H9 (cell line): Measurements from ENCODE around the gene RFT1. TPM values are rescaled to one million over a fixed set of nuclear protein-coding genes. Genes with fewer than 3 reads are reported as not detected.

ENCODE experiments used
- DNase-seq: peaks from one replicate; pipeline ENCODE4 v3.0.0-alpha.2; 2017
- H2AFZ ChIP-seq: one replicate; pipeline ENCODE4 v1.6.1; 2013; ENCODE audit warnings: mild to moderate bottlenecking, low read length, control low read depth, moderate library complexity
- H2AK5ac ChIP-seq: 2 replicates; pipeline ENCODE4 v1.6.1; 2013; ENCODE audit warnings: low read length, control low read depth, mixed read lengths; ENCODE audit not compliant: insufficient read length
- H2BK120ac ChIP-seq: one replicate; pipeline ENCODE4 v1.6.1; 2013; ENCODE audit warnings: low read depth, mild to moderate bottlenecking, low read length, control low read depth, inconsistent platforms; ENCODE audit not compliant: poor library complexity, severe bottlenecking
- H2BK12ac ChIP-seq: 2 replicates; pipeline ENCODE4 v1.6.1; 2013; ENCODE audit warnings: low read length, control low read depth, mixed read lengths, low read depth; ENCODE audit not compliant: insufficient read length
- H2BK15ac ChIP-seq: 2 replicates; pipeline ENCODE4 v1.6.1; 2013; ENCODE audit warnings: low read depth, low read length, control low read depth
- H2BK20ac ChIP-seq: one replicate; pipeline ENCODE4 v1.6.1; 2013; ENCODE audit warnings: low read depth, mild to moderate bottlenecking, low read length, control low read depth, inconsistent platforms; ENCODE audit not compliant: poor library complexity, severe bottlenecking
- H2BK5ac ChIP-seq: 2 replicates; pipeline ENCODE4 v1.6.1; 2013; ENCODE audit warnings: low read length, control low read depth, mixed read lengths; ENCODE audit not compliant: insufficient read length
- H3K14ac ChIP-seq: 2 replicates; pipeline ENCODE4 v1.6.1; 2013; ENCODE audit warnings: low read length, control low read depth; ENCODE audit not compliant: insufficient read depth
- H3K18ac ChIP-seq: 2 replicates; pipeline ENCODE4 v1.6.1; 2013; ENCODE audit warnings: low read depth, mild to moderate bottlenecking, mixed read lengths, low read length, control low read depth; ENCODE audit not compliant: insufficient read length
- H3K23ac ChIP-seq: 2 replicates; pipeline ENCODE4 v1.6.1; 2013; ENCODE audit warnings: low read length, control low read depth, mixed read lengths, low read depth; ENCODE audit not compliant: insufficient read length
- H3K23me2 ChIP-seq: 2 replicates; pipeline ENCODE4 v1.6.1; 2013; ENCODE audit warnings: low read depth, mild to moderate bottlenecking, mixed read lengths, low read length, control low read depth; ENCODE audit not compliant: insufficient read length, poor library complexity, severe bottlenecking
- H3K27ac ChIP-seq: 2 replicates; pipeline ENCODE4 v1.5.1; 2013; ENCODE audit warnings: low read length, control low read depth, mixed read lengths, low read depth; ENCODE audit not compliant: insufficient read length
- H3K27me3 ChIP-seq: 2 replicates; pipeline ENCODE4 v1.6.1; 2013; ENCODE audit warnings: low read length, control low read depth, inconsistent platforms; ENCODE audit not compliant: insufficient read depth
- H3K4ac ChIP-seq: 2 replicates; pipeline ENCODE4 v1.6.1; 2013; ENCODE audit warnings: low read depth, mild to moderate bottlenecking, control low read depth, inconsistent platforms, low read length, moderate library complexity
- H3K4me1 ChIP-seq: 2 replicates; pipeline ENCODE4 v1.6.1; 2013; ENCODE audit warnings: low read length, control low read depth, inconsistent platforms; ENCODE audit not compliant: insufficient read depth
- H3K4me2 ChIP-seq: 2 replicates; pipeline ENCODE4 v1.6.1; 2013; ENCODE audit warnings: low read length, control low read depth, mixed read lengths; ENCODE audit not compliant: insufficient read length, insufficient read depth
- H3K56ac ChIP-seq: 2 replicates; pipeline ENCODE4 v1.6.1; 2013; ENCODE audit warnings: low read depth, mild to moderate bottlenecking, mixed read lengths, low read length, control low read depth; ENCODE audit not compliant: insufficient read length
- H3K79me1 ChIP-seq: 2 replicates; pipeline ENCODE4 v1.6.1; 2013; ENCODE audit warnings: low read depth, mild to moderate bottlenecking, moderate library complexity, low read length, control low read depth, inconsistent platforms; ENCODE audit not compliant: insufficient read depth, poor library complexity, severe bottlenecking
- H3K79me2 ChIP-seq: 2 replicates; pipeline ENCODE4 v1.6.1; 2013; ENCODE audit warnings: low read length, control low read depth, inconsistent platforms; ENCODE audit not compliant: insufficient read depth
- H3K9ac ChIP-seq: 2 replicates; pipeline ENCODE4 v1.6.1; 2013; ENCODE audit warnings: low read length, control low read depth, mixed read lengths; ENCODE audit not compliant: insufficient read length; ENCODE audit errors: extremely low read depth
- H3K9me3 ChIP-seq: one replicate; pipeline ENCODE4 v1.6.1; 2013; ENCODE audit warnings: low read depth, low read length, inconsistent platforms; ENCODE audit not compliant: control insufficient read depth
- H3T11ph ChIP-seq: one replicate; pipeline ENCODE4 v1.6.1; 2013; ENCODE audit warnings: mild to moderate bottlenecking, low read length, control low read depth, inconsistent platforms
- H4K20me1 ChIP-seq: one replicate; pipeline ENCODE4 v1.6.1; 2013; ENCODE audit not compliant: control insufficient read depth, insufficient read length, insufficient read depth
- H4K5ac ChIP-seq: 2 replicates; pipeline ENCODE4 v1.6.1; 2013; ENCODE audit warnings: low read depth, mild to moderate bottlenecking, mixed read lengths, low read length, control low read depth; ENCODE audit not compliant: insufficient read length
- H4K8ac ChIP-seq: replicated peaks from 2 replicates; pipeline ENCODE4 v1.6.1; 2013; ENCODE audit warnings: low read length, control low read depth, mixed read lengths, low read depth; ENCODE audit not compliant: insufficient read length
- H4K91ac ChIP-seq: 2 replicates; pipeline ENCODE4 v1.6.1; 2013; ENCODE audit warnings: low read depth, mild to moderate bottlenecking, moderate library complexity, mixed read lengths, low read length, control low read depth; ENCODE audit not compliant: insufficient read length
- H3K27ac Mint-ChIP-seq, 3 experiments: 2 replicates in 2 of 3; 3 replicates in 1 of 3; pipeline ENCODE4 v1.8.0; 2020 to 2021; ENCODE audit warnings: mixed read lengths in 3 of 3, mild to moderate bottlenecking in 1 of 3, moderate library complexity in 1 of 3
- H3K27me3 Mint-ChIP-seq: 2 replicates; pipeline ENCODE4 v1.8.0; 2021; ENCODE audit warnings: low read depth, mild to moderate bottlenecking, moderate library complexity, mixed read lengths
- H3K36me3 Mint-ChIP-seq, 3 experiments: 2 replicates in 2 of 3; 3 replicates in 1 of 3; pipeline ENCODE4 v1.8.0; 2020 to 2021; ENCODE audit warnings: low read depth in 3 of 3, mixed read lengths in 3 of 3; ENCODE audit not compliant: insufficient read depth in 1 of 3
- H3K4me1 Mint-ChIP-seq, 2 experiments: 2 replicates each; pipeline ENCODE4 v1.8.0; 2020; ENCODE audit warnings: mixed read lengths in 2 of 2
- H3K4me3 Mint-ChIP-seq, 2 experiments: 2 replicates in 1 of 2; 3 replicates in 1 of 2; pipeline ENCODE4 v1.8.0; 2020 to 2021; ENCODE audit warnings: mild to moderate bottlenecking in 2 of 2, mixed read lengths in 2 of 2, moderate library complexity in 1 of 2
- H3K9me3 Mint-ChIP-seq, 2 experiments: 2 replicates in 1 of 2; 3 replicates in 1 of 2; pipeline ENCODE4 v1.8.0; 2020; ENCODE audit warnings: mild to moderate bottlenecking in 2 of 2, mixed read lengths in 2 of 2, moderate library complexity in 1 of 2
- CTCF ChIP-seq: fragments of 200-600 bp; sonication (generic); conservative IDR thresholded peaks from 3 replicates; pipeline ENCODE4 v1.8.0; 2021; ENCODE audit warnings: antibody characterized with exemption, mild to moderate bottlenecking
- WGBS: extraction: QIAGEN DNeasy Blood & Tissue Kit; methylation state at CpG from one replicate; pipeline ENCODE4 v1.1.7; 2013; ENCODE audit warnings: missing lambda C conversion rate, low lambda C conversion rate, mixed read lengths; ENCODE audit not compliant: insufficient read length; ENCODE audit errors: extremely low coverage; 5-methylcytosine and 5-hydroxymethylcytosine counted together
- long read RNA-seq: library from polyadenylated mRNA; unstranded; transcript quantifications from one replicate; pipeline ENCODE4 v2.0.0, GENCODE V29; 2020
- total RNA-seq: library from RNA; stranded (reverse); gene quantifications from 2 replicates; pipeline ENCODE4 v1.2.1, GENCODE V29; 2021

RFT1 gene
- total RNA-seq, result 24.1 and 26.2 TPM in 2 replicates
- long read RNA-seq, full-length matches to known transcripts, result 287 of 341 reads
- long read RNA-seq, partial matches to known transcripts, result 6 of 341 reads
- long read RNA-seq, other reads (novel, unspliced or antisense), result 48 of 341 reads

- H3K4me3 Mint-ChIP-seq, result peak within 1 kb of the TSS; percentile 96 to 97
- Histone ChIP-seq H3K23me2 (peaks cover 6% of the 10 kb centered on the region), H3K27ac (no peak within 1 kb of the TSS), H3K79me1 (peaks cover 3% of the 10 kb centered on the region), H3K79me2 (peaks cover 2% of the 10 kb centered on the region; the same call in 1 of the 2 replicates), H2BK120ac (no peak within 1 kb of the TSS), H4K91ac (no peak within 1 kb of the TSS), H2BK20ac (no peak within 1 kb of the TSS), H3K23ac (no peak within 1 kb of the TSS), H2AK5ac (no peak within 1 kb of the TSS), H3K4ac (no peak within 1 kb of the TSS), H3K27me3 (no peaks in the 10 kb centered on the region), H2BK12ac (no peak within 1 kb of the TSS), H2BK15ac (no peak within 1 kb of the TSS), H3K9ac (peak within 1 kb of the TSS; percentile 82), H3K14ac (peak within 1 kb of the TSS; percentile 83), H3K18ac (peak within 1 kb of the TSS; percentile 47), H3T11ph (no peak within 1 kb of the TSS), H4K5ac (no peak within 1 kb of the TSS), H3K4me2 (peak within 1 kb of the TSS; percentile 82), H2AFZ (no peak within 1 kb of the TSS), H3K9me3 (no peaks in the 10 kb centered on the region), H4K20me1 (no peaks in the 10 kb centered on the region), H2BK5ac (no peak within 1 kb of the TSS), H3K4me1 (peaks cover 3% of the 10 kb centered on the region; the same call in 1 of the 2 replicates), H4K8ac (no peak within 1 kb of the TSS), H3K56ac (no peak within 1 kb of the TSS)
- TF ChIP-seq CTCF, result peak; percentile 36
- H3K27ac Mint-ChIP-seq, result peak within 1 kb of the TSS; percentile 92 to 98 (median 95)
- WGBS, result no CpG with 5 or more reads among the region's 41 CpGs
- H3K36me3 Mint-ChIP-seq, result peaks cover 1 to 7% (median 5%) of the 10 kb centered on the region in 3 experiments; a peak in 5 of 7 replicates
- DNase-seq, result peak; percentile 96
- no peaks in the 10 kb centered on the region for H3K9me3 Mint-ChIP-seq
- no peaks in the 10 kb centered on the region; the same call in 1 of the 2 replicates for H3K27me3 Mint-ChIP-seq
- peaks cover 12 to 15% of the 10 kb centered on the region in 2 experiments for H3K4me1 Mint-ChIP-seq
Observed at GRCh38 chr3:53130179-53131061, at the start of gene RFT1. Gene RFT1 (minus strand): TSS chr3:53130435. CDS start chr3:53130400, 35 bp downstream.
